ENCODE data around the gene HTR5A.

DNA sequence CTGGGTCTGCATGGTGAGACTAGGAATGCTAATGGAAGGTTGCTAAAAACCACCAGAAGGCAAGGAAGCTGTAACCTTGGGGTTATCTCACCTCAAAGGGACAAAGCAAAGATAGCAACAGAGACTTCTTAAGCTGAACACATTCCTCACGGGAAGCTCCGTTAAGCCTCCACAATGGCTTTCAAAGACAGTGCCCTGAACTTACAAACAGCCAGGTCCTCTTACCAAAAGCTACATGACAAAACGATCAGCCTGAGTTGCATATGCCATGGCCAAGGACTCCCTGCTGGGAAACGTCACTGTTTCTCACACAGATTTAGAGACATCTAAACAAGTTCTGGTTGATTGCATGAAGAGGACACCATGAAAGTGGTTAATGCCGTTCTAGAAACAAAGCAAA lies 52.7 kb downstream of the HTR5A start:
- TF ChIP-seq, protein P1, sequence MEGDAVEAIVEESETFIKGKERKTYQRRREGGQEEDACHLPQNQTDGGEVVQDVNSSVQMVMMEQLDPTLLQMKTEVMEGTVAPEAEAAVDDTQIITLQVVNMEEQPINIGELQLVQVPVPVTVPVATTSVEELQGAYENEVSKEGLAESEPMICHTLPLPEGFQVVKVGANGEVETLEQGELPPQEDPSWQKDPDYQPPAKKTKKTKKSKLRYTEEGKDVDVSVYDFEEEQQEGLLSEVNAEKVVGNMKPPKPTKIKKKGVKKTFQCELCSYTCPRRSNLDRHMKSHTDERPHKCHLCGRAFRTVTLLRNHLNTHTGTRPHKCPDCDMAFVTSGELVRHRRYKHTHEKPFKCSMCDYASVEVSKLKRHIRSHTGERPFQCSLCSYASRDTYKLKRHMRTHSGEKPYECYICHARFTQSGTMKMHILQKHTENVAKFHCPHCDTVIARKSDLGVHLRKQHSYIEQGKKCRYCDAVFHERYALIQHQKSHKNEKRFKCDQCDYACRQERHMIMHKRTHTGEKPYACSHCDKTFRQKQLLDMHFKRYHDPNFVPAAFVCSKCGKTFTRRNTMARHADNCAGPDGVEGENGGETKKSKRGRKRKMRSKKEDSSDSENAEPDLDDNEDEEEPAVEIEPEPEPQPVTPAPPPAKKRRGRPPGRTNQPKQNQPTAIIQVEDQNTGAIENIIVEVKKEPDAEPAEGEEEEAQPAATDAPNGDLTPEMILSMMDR (IDR thresholded peaks at IDR 0.05), result no peak
- TF ChIP-seq POLR2A (IDR thresholded peaks at IDR 0.05), result no peak

All from uterus (tissue), 2 donors.